Measurements from ENCODE around the gene RAP1B.

GRCh38 chr12:68612697-68613096, 2.0 kb downstream of the RAP1B start:
- TF ChIP-seq EP300 (IDR thresholded peaks at IDR 0.05), result no peak
- no peak for TF ChIP-seq POLR2AphosphoS5 (IDR thresholded peaks at IDR 0.05)
- TF ChIP-seq POLR2A (IDR thresholded peaks at IDR 0.05; ENCODE audit: low read depth), result no peak
- TF ChIP-seq CTCF (IDR thresholded peaks at IDR 0.05), result no peak

Data from esophagus muscularis mucosa (tissue), 4 donors.